B cell (primary cell): Measurements from ENCODE around the gene ACER2. TPM values are rescaled to one million over a fixed set of nuclear protein-coding genes. Genes with fewer than 3 reads are reported as not detected.
"Not testable (repeated sequence)": the region's sequence is repeated elsewhere in the genome, so short reads cannot be mapped to it uniquely, and the experiment has no call there.

Experiments used
- ATAC-seq: fragments of 200-7000 bp; cut with Tn5 transposase; one replicate; pipeline ENCODE4 v1.10.0; 2021; ENCODE audit warnings: low read depth, mild to moderate bottlenecking, moderate number of reproducible peaks, moderate library complexity
- CTCF ChIA-PET: fragments of 350-600 bp; sonication (Branson Sonifier 250); formaldehyde crosslinking; loops from one replicate; lab custom pipeline; 2021; ENCODE audit warnings: antibody characterized with exemption, inconsistent platforms; lab: Charles Lee
- POLR2A ChIA-PET: fragments of 350-600 bp; sonication (Branson Sonifier 250); formaldehyde crosslinking; loops from one replicate; lab custom pipeline; 2021; ENCODE audit warnings: antibody characterized with exemption; lab: Charles Lee
- DNase-seq: peaks from one replicate; pipeline ENCODE4 v3.0.0; 2013
- H2AFZ ChIP-seq: 2 replicates; pipeline ENCODE4 v1.6.1; 2012; ENCODE audit warnings: mild to moderate bottlenecking, low read depth, low read length; ENCODE audit not compliant: insufficient read depth, poor library complexity, severe bottlenecking
- H3K27ac ChIP-seq, 2 donors: 1 replicate in 1 of 2; 2 replicates in 1 of 2; pipeline ENCODE4 v1.5.1; 2012 to 2013; ENCODE audit warnings: low read length in 2 of 2, mild to moderate bottlenecking in 2 of 2, moderate library complexity in 1 of 2
- H3K27me3 ChIP-seq, 4 experiments: fragments of 200-600 bp in 1 of 4; sonication (generic) in 1 of 4; replicated peaks in 1 of 4; 1 replicate in 2 of 4; 2 replicates in 2 of 4; pipeline versions ENCODE4 v1.6.1 to v1.7.0; 2013 to 2016; ENCODE audit warnings: low read length in 3 of 4, mild to moderate bottlenecking in 2 of 4, mixed read lengths in 1 of 4, moderate library complexity in 1 of 4; ENCODE audit not compliant: insufficient read depth in 4 of 4, control insufficient read depth in 3 of 4; ENCODE audit errors: control extremely low read depth in 1 of 4
- H3K36me3 ChIP-seq, 2 experiments: replicated peaks in 1 of 2; 1 replicate in 1 of 2; 2 replicates in 1 of 2; pipeline versions ENCODE4 v1.6.1 to v1.7.1; 2013; ENCODE audit warnings: low read length in 1 of 2; ENCODE audit not compliant: insufficient read depth in 2 of 2, control insufficient read depth in 1 of 2; ENCODE audit errors: control extremely low read depth in 1 of 2, extremely low read depth in 1 of 2
- H3K4me1 ChIP-seq, 2 donors: fragments of 200-600 bp in 1 of 2; sonication (generic) in 1 of 2; 1 replicate in 1 of 2; 2 replicates in 1 of 2; pipeline versions ENCODE4 v1.5.1 to v1.6.1; 2013 to 2017; ENCODE audit warnings: low read length in 2 of 2; ENCODE audit not compliant: control insufficient read depth in 2 of 2, insufficient read depth in 2 of 2
- H3K4me2 ChIP-seq: replicated peaks from 2 replicates; pipeline ENCODE3; 2012; ENCODE audit warnings: mild to moderate bottlenecking, low read depth, low read length; ENCODE audit not compliant: poor library complexity, severe bottlenecking
- H3K4me3 ChIP-seq, 5 experiments: fragments of 200-600 bp in 1 of 5; sonication (generic) in 1 of 5; 1 replicate in 3 of 5; 2 replicates in 2 of 5; pipeline versions ENCODE4 v1.5.1 to v1.7.0; 2011 to 2016; ENCODE audit warnings: low read length in 4 of 5, mild to moderate bottlenecking in 4 of 5, low read depth in 2 of 5, control low read depth in 1 of 5, moderate library complexity in 1 of 5; ENCODE audit not compliant: insufficient read depth in 1 of 5; ENCODE audit errors: control extremely low read depth in 1 of 5, extremely low read depth in 1 of 5
- H3K79me2 ChIP-seq: fragments of 200-600 bp; sonication (generic); one replicate; pipeline ENCODE4 v1.6.0; 2016; ENCODE audit warnings: low read length; ENCODE audit not compliant: control insufficient read depth, insufficient read depth
- H3K9ac ChIP-seq: fragments of 200-600 bp; sonication (generic); 2 replicates; pipeline ENCODE4 v1.6.1; 2017; ENCODE audit warnings: mild to moderate bottlenecking, low read length, moderate library complexity
- H3K9me3 ChIP-seq, 3 donors: one replicate each; pipeline versions ENCODE4 v1.6.1 to v1.7.1; 2013; ENCODE audit warnings: low read length in 2 of 3; ENCODE audit not compliant: control insufficient read depth in 2 of 3, insufficient read depth in 1 of 3; ENCODE audit errors: control extremely low read depth in 1 of 3
- H4K20me1 ChIP-seq: 2 replicates; pipeline ENCODE4 v1.6.0; 2012; ENCODE audit warnings: mild to moderate bottlenecking, low read length; ENCODE audit not compliant: insufficient read depth, control insufficient read depth, poor library complexity, severe bottlenecking
- H3K27ac Mint-ChIP-seq: one replicate; pipeline ENCODE4 v1.8.0; 2021; ENCODE audit warnings: mixed read lengths
- H3K27me3 Mint-ChIP-seq: one replicate; pipeline ENCODE4 v1.8.0; 2021; ENCODE audit warnings: mixed read lengths
- H3K4me1 Mint-ChIP-seq: one replicate; pipeline ENCODE4 v1.8.0; 2021; ENCODE audit warnings: mixed read lengths
- H3K4me3 Mint-ChIP-seq: one replicate; pipeline ENCODE4 v1.8.0; 2021; ENCODE audit warnings: mixed read lengths
- H3K9me3 Mint-ChIP-seq: one replicate; pipeline ENCODE4 v1.8.0; 2022; ENCODE audit warnings: mixed read lengths; ENCODE audit not compliant: insufficient read depth
- EZH2 ChIP-seq: IDR thresholded peaks from 2 replicates; pipeline ENCODE4 v1.6.1; 2012; ENCODE audit warnings: borderline replicate concordance, low read depth, mild to moderate bottlenecking, moderate library complexity, low read length; ENCODE audit not compliant: insufficient read depth, poor library complexity, severe bottlenecking
- WGBS: methylation state at CpG from one replicate; pipeline ENCODE4 v1.1.5; 2013; ENCODE audit warnings: missing lambda C conversion rate; ENCODE audit not compliant: insufficient coverage; 5-methylcytosine and 5-hydroxymethylcytosine counted together
- intact Hi-C: fragments of 100-400 bp; cut with micrococcal nuclease; formaldehyde crosslinking; loops from one replicate; pipeline ENCODE4 v1.10.0; 2022
- polyA plus RNA-seq: library from polyadenylated mRNA; depleted of rRNA; stranded (reverse); fragments of >200 nt; gene quantifications from 2 replicates; pipeline ENCODE4 v1.2.3, GENCODE V29; 2012
- total RNA-seq, 2 donors: library from RNA; stranded (reverse); fragments of 120-200 nt in 1 of 2; gene quantifications; 1 replicate in 1 of 2; 2 replicates in 1 of 2; pipeline versions ENCODE4 v1.2.3 to v1.2.4, GENCODE V29; 2013 to 2022
- TF ChIP-seq, protein P1 (sequence below): fragments of 200-600 bp; IDR thresholded peaks from one replicate; pipeline ENCODE4 v1.8.0; 2022; ENCODE audit warnings: antibody characterized with exemption, mild to moderate bottlenecking

Gene ACER2
- total and polyA plus RNA-seq, 2 donors (not counting 1 experiment from before 2014, with no cell fraction given): 1.1 to 5.5 TPM

DNA sequence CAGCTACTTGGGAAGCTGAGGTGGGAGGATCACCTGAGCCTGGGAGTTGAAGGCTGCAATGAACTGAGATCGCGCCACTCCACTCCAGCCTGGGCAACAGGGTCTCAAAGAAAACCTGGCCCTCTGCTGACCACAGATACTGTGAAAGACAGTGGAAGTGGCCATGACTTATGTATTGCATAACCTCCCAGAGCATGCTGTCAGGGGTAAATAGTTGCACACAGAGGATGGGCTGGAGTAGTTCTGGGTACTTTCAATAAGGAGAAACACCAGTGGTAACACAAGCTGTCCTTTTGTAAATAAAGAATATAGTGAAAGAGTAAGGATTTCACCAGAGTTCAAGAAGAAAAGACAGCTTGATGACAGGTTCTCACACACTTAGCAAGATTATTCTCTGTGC, 1.8 kb downstream of the ACER2 start:
- H3K9me3 ChIP-seq: peaks cover 0 to 5% (median 0%) of the 10 kb centered on the region in 3 donors
- Mint-ChIP-seq H3K4me1 (peaks cover 12% of the 10 kb centered on the region), H3K9me3 (no peaks in the 10 kb centered on the region), H3K27ac (no peak overlapping the region), H3K27me3 (no peaks in the 10 kb centered on the region), H3K4me3 (no peak overlapping the region)
- intact Hi-C loops: loop anchor here (5.0 kb wide), 1 partner anchor 183 kb away; no protein-coding TSS in a partner anchor
- no peaks in the 10 kb centered on the region for H3K36me3 ChIP-seq
- ChIA-PET POLR2A (no interaction called here), CTCF (interaction anchor here (1.7 kb wide), 1 partner anchor 48 kb away, joined by 5 read pairs; no protein-coding TSS in a partner anchor)
- no peak overlapping the region for H3K9ac ChIP-seq
- no peak overlapping the region for H2AFZ ChIP-seq
- no peaks in the 10 kb centered on the region for H4K20me1 ChIP-seq
- H3K4me3 ChIP-seq: no peak overlapping the region
- H3K27me3 ChIP-seq: no peaks in the 10 kb centered on the region
- peaks cover 12 to 15% of the 10 kb centered on the region in 2 donors for H3K4me1 ChIP-seq
- no peak overlapping the region for H3K27ac ChIP-seq
- no peak for DNase-seq
- no peak for ATAC-seq
- TF ChIP-seq EZH2: no peak
- TF ChIP-seq, protein P1, sequence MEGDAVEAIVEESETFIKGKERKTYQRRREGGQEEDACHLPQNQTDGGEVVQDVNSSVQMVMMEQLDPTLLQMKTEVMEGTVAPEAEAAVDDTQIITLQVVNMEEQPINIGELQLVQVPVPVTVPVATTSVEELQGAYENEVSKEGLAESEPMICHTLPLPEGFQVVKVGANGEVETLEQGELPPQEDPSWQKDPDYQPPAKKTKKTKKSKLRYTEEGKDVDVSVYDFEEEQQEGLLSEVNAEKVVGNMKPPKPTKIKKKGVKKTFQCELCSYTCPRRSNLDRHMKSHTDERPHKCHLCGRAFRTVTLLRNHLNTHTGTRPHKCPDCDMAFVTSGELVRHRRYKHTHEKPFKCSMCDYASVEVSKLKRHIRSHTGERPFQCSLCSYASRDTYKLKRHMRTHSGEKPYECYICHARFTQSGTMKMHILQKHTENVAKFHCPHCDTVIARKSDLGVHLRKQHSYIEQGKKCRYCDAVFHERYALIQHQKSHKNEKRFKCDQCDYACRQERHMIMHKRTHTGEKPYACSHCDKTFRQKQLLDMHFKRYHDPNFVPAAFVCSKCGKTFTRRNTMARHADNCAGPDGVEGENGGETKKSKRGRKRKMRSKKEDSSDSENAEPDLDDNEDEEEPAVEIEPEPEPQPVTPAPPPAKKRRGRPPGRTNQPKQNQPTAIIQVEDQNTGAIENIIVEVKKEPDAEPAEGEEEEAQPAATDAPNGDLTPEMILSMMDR: no peak
- H3K4me2 ChIP-seq: no peak overlapping the region
- 100% methylated on average over 1 of the region's 2 CpGs for WGBS
- peaks cover 4% of the 10 kb centered on the region for H3K79me2 ChIP-seq

DNA sequence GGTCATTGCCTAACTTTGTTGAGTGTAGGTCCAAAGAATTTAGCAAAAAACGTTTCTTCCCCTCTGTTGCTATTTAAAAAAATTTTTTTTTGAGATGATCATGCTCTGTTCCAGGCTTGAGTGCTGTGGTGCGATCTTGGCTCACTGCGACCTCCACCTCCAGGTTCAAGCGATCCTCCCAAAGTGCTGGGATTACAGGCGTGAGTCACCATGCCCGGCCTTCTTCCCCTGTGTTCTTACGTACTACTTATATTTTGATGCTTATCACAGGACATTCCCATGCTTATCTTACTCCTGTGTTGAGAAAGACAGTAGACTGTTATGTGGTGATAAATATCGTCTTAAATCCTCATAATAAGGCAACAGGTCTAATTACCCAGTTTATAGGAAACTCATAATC, 2.5 kb downstream of the ACER2 start:
- 86% methylated on average over 2 of the region's 8 CpGs for WGBS
- ATAC-seq (no peak), DNase-seq (no peak)
- H3K36me3 ChIP-seq: no peaks in the 10 kb centered on the region
- intact Hi-C loops: loop anchor here (5.0 kb wide), 1 partner anchor 184 kb away; no protein-coding TSS in a partner anchor
- peaks cover 12 to 15% of the 10 kb centered on the region in 2 donors for H3K4me1 ChIP-seq
- no peaks in the 10 kb centered on the region for H3K27me3 ChIP-seq
- peaks cover 0 to 5% (median 0%) of the 10 kb centered on the region in 3 donors for H3K9me3 ChIP-seq
- no peaks in the 10 kb centered on the region for H3K27me3 Mint-ChIP-seq
- peaks cover 4% of the 10 kb centered on the region for H3K79me2 ChIP-seq
- ChIA-PET CTCF (interaction anchor here (0.6 kb wide), 1 partner anchor 47 kb away, joined by 4 read pairs; no protein-coding TSS in a partner anchor), POLR2A (no interaction called here)
- H3K27ac ChIP-seq: no peak overlapping the region
- no peaks in the 10 kb centered on the region for H4K20me1 ChIP-seq
- H2AFZ ChIP-seq: no peak overlapping the region
- no peaks in the 10 kb centered on the region for H3K9me3 Mint-ChIP-seq
- no peak overlapping the region for H3K4me2 ChIP-seq
- no peak overlapping the region for H3K27ac Mint-ChIP-seq
- H3K4me1 Mint-ChIP-seq: peaks cover 12% of the 10 kb centered on the region
- no peak overlapping the region for H3K9ac ChIP-seq
- no peak overlapping the region for H3K4me3 ChIP-seq
- H3K4me3 Mint-ChIP-seq: no peak overlapping the region
- TF ChIP-seq EZH2: no peak
- TF ChIP-seq, protein P1: no peak

DNA sequence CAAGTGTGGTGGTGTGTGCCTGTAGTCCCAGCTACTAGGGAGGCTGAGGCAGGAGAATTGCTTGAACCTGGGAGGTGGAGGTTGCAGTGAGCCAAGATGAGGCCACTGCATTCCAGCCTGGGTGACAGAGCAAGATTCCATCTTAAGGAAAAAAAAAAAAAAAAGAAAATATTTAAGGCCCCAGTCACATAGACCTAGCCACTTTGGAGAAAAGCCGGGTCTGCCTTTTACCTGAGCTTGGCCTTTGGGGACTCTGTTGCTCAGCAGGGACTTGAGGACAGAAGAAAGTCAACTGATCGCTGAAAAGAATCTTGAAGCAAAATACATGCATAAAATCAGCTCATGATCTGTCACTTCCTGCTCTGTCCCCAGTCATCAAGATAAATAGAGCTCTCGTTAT, 4.6 kb downstream of the ACER2 start:
- H3K27ac Mint-ChIP-seq, H3K27me3 ChIP-seq, POLR2A ChIA-PET, H3K4me3 Mint-ChIP-seq, DNase-seq, H3K9me3 Mint-ChIP-seq, H2AFZ ChIP-seq, H3K27ac ChIP-seq, H4K20me1 ChIP-seq, H3K4me1 ChIP-seq, H3K4me2 ChIP-seq, H3K4me1 Mint-ChIP-seq, H3K79me2 ChIP-seq, ATAC-seq, H3K9ac ChIP-seq, H3K27me3 Mint-ChIP-seq, H3K4me3 ChIP-seq, H3K36me3 ChIP-seq, H3K9me3 ChIP-seq: not testable (repeated sequence)
- CTCF ChIA-PET: interaction anchor here (0.8 to 1.5 kb wide), 2 partner anchors 44 to 51 kb away, joined by 3 read pairs; no protein-coding TSS in a partner anchor
- intact Hi-C loops: loop anchor here (5.0 kb wide), 1 partner anchor 186 kb away; no protein-coding TSS in a partner anchor
- WGBS: 90% methylated on average over 3 of the region's 3 CpGs
